Measurements from ENCODE around the gene PTCD3.

PTCD3 gene

GRCh38 chr2:86069783-86070339, 36.2 kb upstream of the PTCD3 start:
- TF ChIP-seq CTCF (IDR thresholded peaks at IDR 0.05): no peak
- Histone ChIP-seq H3K36me3 (peaks cover 13% of the 10 kb centered on the region), H3K4me3 (ENCODE audit: low read depth in 1 of 2, low read length in 1 of 2) (no peak overlapping the region), H3K27me3 (no peaks in the 10 kb centered on the region), H3K27ac (no peak overlapping the region), H3K4me1 (ENCODE audit: control insufficient read depth in 1 of 2, insufficient read depth in 1 of 2, low read depth in 1 of 2, low read length in 1 of 2) (peaks cover 0 to 6% of the 10 kb centered on the region in 2 experiments), H3K9me3 (no peaks in the 10 kb centered on the region)

- TF ChIP-seq CTCF (IDR thresholded peaks at IDR 0.05): no peak
- Histone ChIP-seq H3K4me1 (ENCODE audit: control insufficient read depth in 1 of 2, insufficient read depth in 1 of 2, low read depth in 1 of 2, low read length in 1 of 2) (peaks cover 0 to 6% of the 10 kb centered on the region in 2 experiments), H3K36me3 (peaks cover 8% of the 10 kb centered on the region), H3K27ac (no peak overlapping the region), H3K9me3 (no peaks in the 10 kb centered on the region), H3K27me3 (no peaks in the 10 kb centered on the region), H3K4me3 (ENCODE audit: low read depth in 1 of 2, low read length in 1 of 2) (no peak overlapping the region)
Measured at GRCh38 chr2:86070868-86071267, 35.2 kb upstream of the PTCD3 start.

- peaks cover 8% of the 10 kb centered on the region for H3K36me3 ChIP-seq
- TF ChIP-seq CTCF (IDR thresholded peaks at IDR 0.05): no peak
- peaks cover 0 to 6% of the 10 kb centered on the region in 2 experiments for H3K4me1 ChIP-seq (ENCODE audit: control insufficient read depth in 1 of 2, insufficient read depth in 1 of 2, low read depth in 1 of 2, low read length in 1 of 2)
- H3K4me3 ChIP-seq (ENCODE audit: low read depth in 1 of 2, low read length in 1 of 2): no peak overlapping the region
- H3K9me3 ChIP-seq: no peaks in the 10 kb centered on the region
- peak overlapping the region; percentile 47 for H3K27ac ChIP-seq
- no peaks in the 10 kb centered on the region for H3K27me3 ChIP-seq
Measured at GRCh38 chr2:86072271-86072858, 33.7 kb upstream of the PTCD3 start.

GRCh38 chr2:86073225-86073624, 32.8 kb upstream of the PTCD3 start:
- no peak overlapping the region for H3K4me3 ChIP-seq (ENCODE audit: low read depth in 1 of 2, low read length in 1 of 2)
- no peaks in the 10 kb centered on the region for H3K9me3 ChIP-seq
- H3K4me1 ChIP-seq (ENCODE audit: control insufficient read depth in 1 of 2, insufficient read depth in 1 of 2, low read depth in 1 of 2, low read length in 1 of 2): peaks cover 0 to 6% of the 10 kb centered on the region in 2 experiments
- no peak for TF ChIP-seq CTCF (IDR thresholded peaks at IDR 0.05)
- no peak overlapping the region for H3K27ac ChIP-seq
- no peaks in the 10 kb centered on the region for H3K27me3 ChIP-seq
- peaks cover 8% of the 10 kb centered on the region for H3K36me3 ChIP-seq

- TF ChIP-seq CTCF (IDR thresholded peaks at IDR 0.05): no peak
- peaks cover 4% of the 10 kb centered on the region for H3K36me3 ChIP-seq
- H3K4me3 ChIP-seq (ENCODE audit: low read depth in 1 of 2, low read length in 1 of 2): no peak overlapping the region
- peaks cover 0 to 6% of the 10 kb centered on the region in 2 experiments for H3K4me1 ChIP-seq (ENCODE audit: control insufficient read depth in 1 of 2, insufficient read depth in 1 of 2, low read depth in 1 of 2, low read length in 1 of 2)
- H3K27ac ChIP-seq: no peak overlapping the region
- H3K9me3 ChIP-seq: no peaks in the 10 kb centered on the region
- no peaks in the 10 kb centered on the region for H3K27me3 ChIP-seq
Measured at GRCh38 chr2:86074256-86074655, 31.8 kb upstream of the PTCD3 start.

Data from neutrophil (primary cell).